T follicular helper cell (primary cell): ENCODE results near the gene LMBR1L.

Experiments
- DNase-seq: peaks from one replicate; pipeline ENCODE4 v3.0.0-alpha.2; 2020; ENCODE audit warnings: low read depth

The LMBR1L gene

DNA sequence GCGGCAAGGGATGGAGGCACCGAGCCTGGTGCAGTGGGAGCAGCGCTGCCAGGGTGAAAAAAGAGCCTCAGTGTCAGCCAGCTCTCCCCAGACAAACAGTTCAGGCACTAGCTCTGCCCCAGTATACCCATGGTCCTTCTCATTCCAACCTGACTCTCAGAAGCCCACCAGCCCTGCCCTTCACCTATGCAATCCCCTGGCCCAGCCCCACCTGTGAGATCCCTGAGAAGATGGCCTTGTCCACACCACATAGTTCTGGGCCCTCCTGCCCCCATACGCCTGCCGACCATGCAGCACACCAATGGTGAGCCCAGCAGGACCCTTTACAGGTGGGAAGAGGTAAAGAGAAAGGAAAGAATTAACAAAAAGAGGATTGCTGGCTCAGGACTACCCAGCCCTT is 56.6 kb downstream of the LMBR1L start:
- DNase-seq, result no peak

DNA sequence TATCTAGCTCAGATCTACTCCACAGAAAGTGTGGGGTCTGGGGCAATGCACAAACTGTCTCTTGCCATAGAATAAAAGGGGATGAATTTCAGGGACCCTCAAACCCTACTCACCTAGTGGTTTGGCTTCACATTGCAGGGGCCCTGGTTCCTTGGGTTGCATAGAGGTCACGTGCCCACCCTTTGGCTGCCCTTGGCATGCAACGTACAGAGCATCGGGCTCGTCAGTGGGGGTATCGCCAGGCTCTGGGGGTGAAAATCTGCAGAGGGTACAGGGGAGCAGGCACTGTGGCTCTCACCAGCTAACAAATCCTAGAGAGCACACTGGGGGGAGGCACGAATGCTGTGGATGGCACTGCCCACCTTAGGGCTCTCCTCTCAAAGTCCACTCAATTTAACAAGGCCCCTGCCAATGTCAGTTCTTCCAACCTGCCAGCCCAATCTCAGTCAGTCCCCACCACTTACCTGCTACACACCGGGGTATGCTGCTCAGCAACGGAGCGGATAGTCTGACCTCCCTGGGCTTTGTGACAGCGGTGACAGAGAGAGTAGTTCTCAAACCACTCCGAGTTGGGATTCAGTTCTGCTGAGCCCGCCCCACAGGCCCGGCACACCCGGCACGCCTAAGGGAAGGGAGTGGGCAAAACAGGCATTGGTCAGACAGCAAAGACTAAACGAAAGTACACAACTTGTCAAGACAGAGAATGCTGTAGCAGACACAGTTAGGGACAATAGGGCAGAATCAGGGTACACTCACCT is 58.0 kb downstream of the LMBR1L start:
- DNase-seq, result no peak

DNA sequence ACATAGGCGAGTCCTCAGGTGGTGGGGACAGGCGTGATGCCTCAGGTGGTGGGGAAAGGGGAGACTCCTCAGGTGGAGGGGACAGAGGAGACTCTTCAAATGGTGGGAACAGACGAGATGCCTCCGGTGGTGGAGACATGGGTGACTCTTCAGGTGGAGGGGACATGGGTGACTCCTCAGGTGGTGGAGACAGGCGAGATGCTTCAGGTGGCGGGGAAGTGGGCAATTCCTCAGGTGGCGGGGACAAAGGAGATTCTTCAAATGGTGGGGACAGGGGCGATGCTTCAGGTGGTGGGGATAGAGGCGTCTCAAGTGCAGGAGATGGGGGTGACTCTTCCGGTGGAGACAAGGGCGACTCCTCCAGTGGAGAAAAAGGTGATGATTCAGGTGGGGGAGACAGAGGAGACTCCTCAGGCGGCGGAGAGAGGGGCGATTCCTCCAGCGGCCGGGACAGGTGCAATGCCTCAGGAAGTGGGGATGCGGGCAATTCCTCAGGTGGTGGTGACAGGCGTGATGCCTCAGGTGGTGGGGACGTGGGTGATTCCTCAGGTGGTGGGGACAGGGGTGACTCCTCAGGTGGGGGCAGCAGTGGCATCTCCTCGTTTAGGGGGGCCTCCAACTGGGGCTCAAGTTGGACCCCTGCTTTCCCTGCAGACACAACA is 58.7 kb downstream of the LMBR1L start:
- no peak for DNase-seq

DNA sequence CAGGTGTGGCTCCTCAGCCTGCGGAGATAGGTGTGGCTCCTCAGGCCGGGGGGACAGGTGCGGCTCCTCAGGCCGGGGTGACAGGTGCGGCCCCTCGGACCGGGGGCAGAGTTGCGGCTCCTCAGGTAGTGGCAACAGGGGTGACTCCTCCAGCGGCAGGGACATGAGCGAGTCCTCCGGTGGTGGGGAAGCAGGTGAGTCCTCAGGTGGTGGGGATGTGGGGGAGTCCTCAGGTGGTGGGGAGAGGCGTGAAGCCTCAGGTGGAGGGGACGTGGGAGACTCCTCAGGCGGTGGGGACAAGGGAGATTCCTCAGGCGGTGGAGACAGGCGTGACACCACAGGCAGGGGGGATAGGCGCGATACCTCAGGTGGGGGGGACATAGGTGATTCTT is 59.3 kb downstream of the LMBR1L start:
- no peak for DNase-seq

DNA sequence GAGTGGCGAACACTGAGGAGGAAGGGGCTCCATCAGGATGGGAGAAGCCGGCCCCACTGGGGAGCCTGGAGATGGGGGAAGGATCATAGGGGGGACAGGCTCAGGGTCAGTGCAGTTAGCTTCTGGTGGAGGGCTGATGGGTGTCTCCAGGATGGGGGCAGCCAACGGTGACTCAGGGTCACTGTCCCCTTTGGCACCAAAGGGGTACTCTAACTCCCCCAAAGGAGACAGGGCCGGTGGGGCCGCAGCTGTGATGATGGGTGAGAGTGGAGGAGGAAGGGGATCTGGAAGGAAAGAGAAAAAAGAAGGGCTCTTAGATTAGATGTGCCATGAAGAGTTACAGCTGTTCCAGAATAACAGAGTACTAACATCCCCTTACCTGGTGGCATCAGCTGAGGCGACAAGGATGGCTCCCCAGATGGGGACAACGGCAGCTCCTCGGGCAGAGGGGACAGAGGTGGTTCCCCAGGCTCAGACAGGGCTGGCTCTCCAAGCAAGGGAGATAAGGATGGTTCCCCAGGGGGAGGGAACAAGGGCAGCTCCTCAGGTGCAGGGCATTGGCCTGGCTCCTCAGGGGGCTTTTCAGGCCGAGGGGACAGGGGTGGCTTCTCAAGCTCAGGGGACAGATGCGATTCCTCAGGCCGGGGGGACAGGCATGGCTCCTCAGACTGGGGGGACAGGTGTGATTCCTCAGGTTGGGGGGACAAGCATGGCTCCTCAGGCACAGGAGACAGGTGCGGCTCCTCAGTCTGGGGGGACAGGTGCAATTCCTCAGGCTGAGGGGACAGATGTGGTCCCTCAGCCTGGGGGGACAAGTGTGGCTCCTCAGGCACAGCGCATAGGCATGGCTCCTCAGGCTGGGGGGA is 59.9 kb downstream of the LMBR1L start:
- no peak for DNase-seq

DNA sequence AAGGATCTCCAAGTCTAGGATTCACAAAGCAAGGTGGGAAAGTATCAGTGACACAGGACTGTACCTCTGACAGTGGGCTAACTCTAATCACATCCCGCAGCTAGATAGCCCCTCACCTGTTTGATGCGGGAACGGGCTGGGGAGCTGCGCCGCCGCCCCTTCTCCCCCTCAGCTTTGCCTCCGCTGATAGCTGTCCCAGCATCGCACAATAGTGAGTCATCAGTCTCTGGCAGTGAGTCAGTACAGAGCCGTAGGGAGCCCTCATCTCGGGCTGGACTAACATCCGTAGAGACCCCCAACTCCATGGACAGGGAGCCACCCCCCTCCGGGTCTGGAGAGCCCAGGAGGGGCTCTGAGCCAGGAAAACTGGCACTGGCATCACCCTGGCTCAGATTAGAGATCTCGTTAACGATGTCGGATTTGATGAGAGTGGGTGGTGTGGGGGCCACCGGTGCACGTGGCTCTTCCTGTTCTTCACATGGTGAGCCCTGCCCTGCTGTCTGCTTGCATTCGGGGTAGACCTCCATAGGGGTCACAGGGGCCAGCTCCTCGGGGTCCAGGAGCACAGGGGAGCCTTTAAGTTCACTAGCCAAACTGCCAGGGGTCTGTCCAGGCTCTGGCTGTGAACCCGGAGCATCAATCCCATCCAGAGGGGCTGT is 61.0 kb downstream of the LMBR1L start:
- no peak for DNase-seq

DNA sequence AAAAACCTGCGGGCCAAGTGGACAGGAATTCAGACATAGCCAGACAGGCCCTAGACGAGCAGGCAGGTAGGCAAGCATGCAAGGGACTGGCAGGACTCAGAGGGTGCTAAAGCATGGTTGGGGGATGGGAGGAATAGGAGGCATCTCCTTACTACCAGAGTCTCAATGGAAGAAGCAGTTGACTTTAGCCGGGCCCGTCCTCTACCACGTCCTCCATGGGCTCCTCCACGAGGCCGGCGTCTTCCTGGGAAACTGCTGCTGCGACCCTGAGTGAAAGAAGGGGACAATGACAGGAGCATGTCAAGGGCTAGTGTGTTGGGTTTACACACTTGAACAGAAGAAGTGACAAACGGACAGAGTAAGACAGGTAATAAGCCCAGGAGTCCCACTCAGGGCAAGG is 61.7 kb downstream of the LMBR1L start:
- no peak for DNase-seq
